ENCODE measurements around the gene FAM107B. TPM values are rescaled to one million over a fixed set of nuclear protein-coding genes. Genes with fewer than 3 reads are reported as not detected.

Gene FAM107B
- total RNA-seq, 1 experiment from 2014 or later = 41.6 TPM

- Histone ChIP-seq H3K4me2 (ENCODE audit: low read length) (no peak overlapping the region), H3K36me3 (ENCODE audit: control insufficient read depth in 1 of 2, insufficient read depth in 2 of 2, low read length in 2 of 2) (no peaks in the 10 kb centered on the region), H3K27ac (ENCODE audit: low read depth, low read length) (no peak overlapping the region), H3K9me3 (ENCODE audit: control insufficient read depth in 1 of 2, insufficient read depth in 1 of 2, low read depth in 1 of 2, low read length in 2 of 2) (no peaks in the 10 kb centered on the region), H2AFZ (ENCODE audit: low read depth, low read length, poor library complexity, severe bottlenecking) (peak overlapping the region; percentile 48), H4K20me1 (ENCODE audit: insufficient read depth) (no peaks in the 10 kb centered on the region), H3K27me3 (ENCODE audit: insufficient read depth, low read length) (no peaks in the 10 kb centered on the region), H3K4me3 (replicated peaks in 1 of 2; ENCODE audit: low read depth in 1 of 2, low read length in 2 of 2) (no peak overlapping the region), H3K9me2 (ENCODE audit: insufficient read depth) (no peaks in the 10 kb centered on the region), H3K9ac (ENCODE audit: low read length) (no peak overlapping the region), H3K79me2 (ENCODE audit: insufficient read depth, low read length) (no peaks in the 10 kb centered on the region), H3K4me1 (ENCODE audit: control insufficient read depth in 1 of 2, insufficient read depth in 2 of 2, low read length in 2 of 2) (peaks cover 0 to 4% of the 10 kb centered on the region in 2 experiments; a peak in 1 of 4 replicates)
- no TSS peak for BruUV-seq (replicated peaks)
- ChIA-PET POLR2A (no interaction called here), CTCF (no interaction called here), RAD21 (ENCODE audit: low non-redundant PET in 1 of 2, low total read pairs in 2 of 2, uncharacterized antibody in 2 of 2, unreplicated experiment in 2 of 2) (no interaction called here)
- ATAC-seq = peak; percentile 38
- intact Hi-C loops (cut with micrococcal nuclease) = no loop called here
- DNase-seq (ENCODE audit: low read depth, low spot score) = no peak
- TF ChIP-seq MAX (IDR thresholded peaks at IDR 0.05) (no peak), TCF7L2 (IDR thresholded peaks at IDR 0.05; ENCODE audit: borderline replicate concordance, extremely low read depth, insufficient read depth, insufficient read length) (no peak), SIN3A (IDR thresholded peaks at IDR 0.05; ENCODE audit: low read depth) (no peak), YY1 (IDR thresholded peaks at IDR 0.05; ENCODE audit: extremely low read depth, insufficient replicate concordance, low read depth, low read length) (no peak), EZH2 (IDR thresholded peaks at IDR 0.05) (no peak), FOSL1 (IDR thresholded peaks at IDR 0.05; ENCODE audit: low read depth) (no peak), POLR2AphosphoS5 (IDR thresholded peaks at IDR 0.05; ENCODE audit: low read depth, low read length) (no peak), EZH2phosphoT487 (IDR thresholded peaks at IDR 0.05; ENCODE audit: borderline replicate concordance) (no peak), ZFX (IDR thresholded peaks at IDR 0.05) (no peak), CTCF (IDR thresholded peaks at IDR 0.05 in 2 of 3, conservative IDR thresholded peaks at IDR 0.05 in 1 of 3; ENCODE audit: borderline replicate concordance in 1 of 3, insufficient read depth in 1 of 3, low read depth in 2 of 3, low read length in 2 of 3) (no peak), CBX3 (IDR thresholded peaks at IDR 0.05; ENCODE audit: low read depth) (no peak), SP1 (IDR thresholded peaks at IDR 0.05; ENCODE audit: low read depth) (no peak), SRF (IDR thresholded peaks at IDR 0.05; ENCODE audit: low read depth) (no peak), ATF3 (IDR thresholded peaks at IDR 0.05) (no peak), RAD21 (IDR thresholded peaks at IDR 0.05; ENCODE audit: low read depth) (no peak)
Observed at GRCh38 chr10:14812271-14812670, 37.6 kb upstream of the FAM107B start.
